ENCODE results near the gene KCNC1.

The KCNC1 gene

DNA sequence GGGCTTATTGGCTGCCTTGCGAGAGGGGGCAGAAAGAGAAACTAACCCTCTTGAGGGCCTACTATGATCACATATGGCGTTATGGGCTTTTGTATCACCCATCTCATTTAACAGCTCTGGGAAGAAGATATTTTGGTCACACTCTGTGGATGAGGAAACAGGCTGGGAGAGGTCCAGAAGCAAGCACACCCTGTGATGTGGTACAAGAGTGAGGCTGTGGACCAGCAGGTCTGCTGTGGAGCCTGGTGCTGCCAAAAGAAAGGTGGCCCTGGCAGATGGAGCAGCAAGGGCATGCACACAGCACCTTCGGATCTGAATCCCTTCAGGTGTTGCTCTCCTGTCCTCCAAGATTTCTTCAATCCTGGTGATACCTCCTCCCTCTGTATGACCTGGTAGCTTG, 64.1 kb downstream of the KCNC1 start:
- H3K4me3 ChIP-seq (ENCODE audit: low read length) = no peak overlapping the region
- no peaks in the 10 kb centered on the region for H3K27me3 ChIP-seq (ENCODE audit: control insufficient read depth, insufficient read depth, low read length)
- no peaks in the 10 kb centered on the region for H3K36me3 ChIP-seq (ENCODE audit: control insufficient read depth, insufficient read depth, low read length)
- no peaks in the 10 kb centered on the region for H3K4me1 ChIP-seq (ENCODE audit: control insufficient read depth, insufficient read depth, low read length)
- H3K9ac ChIP-seq (ENCODE audit: low read length) = no peak overlapping the region
- no peaks in the 10 kb centered on the region for H3K9me3 ChIP-seq (ENCODE audit: control insufficient read depth, low read length)

DNA sequence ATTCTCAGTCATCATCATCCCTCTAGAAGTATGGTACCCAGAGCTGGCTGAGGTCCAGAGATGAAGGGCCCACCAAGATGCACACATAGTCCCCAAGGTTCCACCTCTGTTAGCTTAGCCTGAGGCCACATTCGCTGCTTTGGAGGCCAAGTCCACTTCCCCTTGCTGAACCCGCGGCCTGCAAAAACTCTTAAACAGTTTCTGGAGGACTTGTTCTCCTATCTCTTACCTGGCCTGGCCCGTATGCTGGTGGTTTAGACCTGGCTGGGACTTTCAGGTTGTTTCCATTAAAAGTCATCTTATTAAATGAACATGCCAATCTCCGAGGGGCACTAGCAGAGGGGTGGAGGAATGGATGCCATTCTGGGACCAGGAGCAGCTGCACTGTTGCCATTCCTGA, 64.6 kb downstream of the KCNC1 start:
- Histone ChIP-seq H3K27me3 (ENCODE audit: control insufficient read depth, insufficient read depth, low read length) (no peaks in the 10 kb centered on the region), H3K9ac (ENCODE audit: low read length) (no peak overlapping the region), H3K36me3 (ENCODE audit: control insufficient read depth, insufficient read depth, low read length) (no peaks in the 10 kb centered on the region), H3K4me3 (ENCODE audit: low read length) (no peak overlapping the region), H3K9me3 (ENCODE audit: control insufficient read depth, low read length) (no peaks in the 10 kb centered on the region), H3K4me1 (ENCODE audit: control insufficient read depth, insufficient read depth, low read length) (no peaks in the 10 kb centered on the region)

- no peaks in the 10 kb centered on the region for H3K36me3 ChIP-seq (ENCODE audit: control insufficient read depth, insufficient read depth, low read length)
- no peaks in the 10 kb centered on the region for H3K9me3 ChIP-seq (ENCODE audit: control insufficient read depth, low read length)
- H3K4me1 ChIP-seq (ENCODE audit: control insufficient read depth, insufficient read depth, low read length) = no peaks in the 10 kb centered on the region
- H3K9ac ChIP-seq (ENCODE audit: low read length) = no peak overlapping the region
- no peaks in the 10 kb centered on the region for H3K27me3 ChIP-seq (ENCODE audit: control insufficient read depth, insufficient read depth, low read length)
- no peak overlapping the region for H3K4me3 ChIP-seq (ENCODE audit: low read length)
Measured at GRCh38 chr11:17801166-17801565, 66.6 kb downstream of the KCNC1 start.

GRCh38 chr11:17802491-17802890, 67.9 kb downstream of the KCNC1 start:
- H3K9me3 ChIP-seq (ENCODE audit: control insufficient read depth, low read length) = no peaks in the 10 kb centered on the region
- no peaks in the 10 kb centered on the region for H3K36me3 ChIP-seq (ENCODE audit: control insufficient read depth, insufficient read depth, low read length)

GRCh38 chr11:17803754-17804334, 69.3 kb downstream of the KCNC1 start:
- no peaks in the 10 kb centered on the region for H3K36me3 ChIP-seq (ENCODE audit: control insufficient read depth, insufficient read depth, low read length)
- H3K4me3 ChIP-seq (ENCODE audit: low read length) = no peak overlapping the region
- H3K9me3 ChIP-seq (ENCODE audit: control insufficient read depth, low read length) = no peaks in the 10 kb centered on the region
- H3K27me3 ChIP-seq (ENCODE audit: control insufficient read depth, insufficient read depth, low read length) = no peaks in the 10 kb centered on the region
- H3K4me1 ChIP-seq (ENCODE audit: control insufficient read depth, insufficient read depth, low read length) = no peaks in the 10 kb centered on the region
- no peak overlapping the region for H3K9ac ChIP-seq (ENCODE audit: low read length)

More at GRCh38 chr11:17802491-17802890, 67.9 kb downstream of the KCNC1 start:
- Histone ChIP-seq H3K27me3 (ENCODE audit: control insufficient read depth, insufficient read depth, low read length) (no peaks in the 10 kb centered on the region), H3K4me1 (ENCODE audit: control insufficient read depth, insufficient read depth, low read length) (no peaks in the 10 kb centered on the region), H3K9ac (ENCODE audit: low read length) (no peak overlapping the region), H3K4me3 (ENCODE audit: low read length) (no peak overlapping the region)

DNA sequence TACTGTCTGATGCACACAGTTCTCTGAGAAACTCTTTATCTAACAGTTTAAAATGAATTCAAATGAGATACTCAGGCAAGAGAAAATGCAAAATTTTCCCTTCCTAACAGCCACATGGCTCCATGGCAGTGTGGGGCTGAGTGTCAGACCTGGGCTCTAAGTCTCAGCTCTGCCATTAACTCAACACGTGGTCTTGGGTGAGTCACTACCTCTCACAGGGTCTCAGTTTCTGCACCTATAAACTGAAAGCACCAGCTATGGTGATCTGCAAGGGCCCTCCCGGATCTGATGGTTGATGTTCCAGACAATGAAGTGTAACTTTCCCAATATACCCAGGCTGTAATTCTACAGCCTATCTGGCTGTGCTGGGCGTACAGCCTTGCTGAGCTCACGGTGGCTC, 70.5 kb downstream of the KCNC1 start:
- Histone ChIP-seq H3K4me1 (ENCODE audit: control insufficient read depth, insufficient read depth, low read length) (no peaks in the 10 kb centered on the region), H3K27me3 (ENCODE audit: control insufficient read depth, insufficient read depth, low read length) (no peaks in the 10 kb centered on the region), H3K9ac (ENCODE audit: low read length) (no peak overlapping the region), H3K36me3 (ENCODE audit: control insufficient read depth, insufficient read depth, low read length) (no peaks in the 10 kb centered on the region), H3K9me3 (ENCODE audit: control insufficient read depth, low read length) (no peaks in the 10 kb centered on the region), H3K4me3 (ENCODE audit: low read length) (no peak overlapping the region)

- Histone ChIP-seq H3K4me1 (ENCODE audit: control insufficient read depth, insufficient read depth, low read length) (no peaks in the 10 kb centered on the region), H3K4me3 (ENCODE audit: low read length) (no peak overlapping the region), H3K9me3 (ENCODE audit: control insufficient read depth, low read length) (no peaks in the 10 kb centered on the region), H3K36me3 (ENCODE audit: control insufficient read depth, insufficient read depth, low read length) (no peaks in the 10 kb centered on the region), H3K9ac (ENCODE audit: low read length) (no peak overlapping the region), H3K27me3 (ENCODE audit: control insufficient read depth, insufficient read depth, low read length) (no peaks in the 10 kb centered on the region)
Measured at GRCh38 chr11:17805873-17806272, 71.3 kb downstream of the KCNC1 start.

DNA sequence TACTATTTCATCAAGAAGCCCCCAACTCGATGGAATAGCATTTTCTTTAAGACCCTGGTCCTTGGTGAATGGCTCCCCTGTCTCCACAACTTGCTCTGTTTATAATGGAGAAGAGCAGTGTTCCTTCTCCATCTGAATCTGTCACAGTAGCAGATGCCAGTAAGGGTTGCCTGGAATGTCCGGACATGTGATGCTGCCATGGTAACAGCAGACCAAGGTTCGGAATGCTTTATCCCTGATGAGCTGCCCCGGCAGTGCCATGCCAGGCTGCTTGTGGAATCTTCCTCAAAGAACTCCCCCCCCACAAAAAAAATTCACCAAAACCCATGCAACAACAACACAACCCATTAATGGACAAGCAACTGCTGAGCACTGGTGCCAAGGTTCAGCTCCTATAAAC, 72.5 kb downstream of the KCNC1 start:
- H3K9me3 ChIP-seq (ENCODE audit: control insufficient read depth, low read length) = no peaks in the 10 kb centered on the region
- no peak overlapping the region for H3K4me3 ChIP-seq (ENCODE audit: low read length)
- no peaks in the 10 kb centered on the region for H3K36me3 ChIP-seq (ENCODE audit: control insufficient read depth, insufficient read depth, low read length)
- H3K27me3 ChIP-seq (ENCODE audit: control insufficient read depth, insufficient read depth, low read length) = no peaks in the 10 kb centered on the region
- no peaks in the 10 kb centered on the region for H3K4me1 ChIP-seq (ENCODE audit: control insufficient read depth, insufficient read depth, low read length)
- H3K9ac ChIP-seq (ENCODE audit: low read length) = no peak overlapping the region

DNA sequence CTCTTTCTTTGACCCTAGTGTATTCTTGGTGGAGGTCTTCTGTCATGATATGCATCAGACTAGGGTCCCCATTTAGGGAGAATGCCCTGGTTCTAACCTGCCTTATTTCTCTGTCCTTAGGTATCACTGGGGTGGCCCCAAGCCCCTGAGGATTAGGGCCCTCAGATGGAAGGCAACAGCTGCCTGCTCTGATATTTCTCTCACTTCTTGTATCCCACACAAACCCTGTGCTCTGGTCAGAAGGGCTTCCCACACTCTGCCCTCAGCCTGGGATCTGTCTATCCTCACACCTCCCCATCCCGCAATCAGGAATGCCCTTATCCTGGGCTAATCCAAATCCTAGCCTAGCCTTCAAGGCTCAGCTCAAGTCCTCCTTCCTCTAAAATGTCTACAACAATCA, 75.5 kb downstream of the KCNC1 start:
- Histone ChIP-seq H3K4me1 (ENCODE audit: control insufficient read depth, insufficient read depth, low read length) (no peaks in the 10 kb centered on the region), H3K9ac (ENCODE audit: low read length) (no peak overlapping the region), H3K36me3 (ENCODE audit: control insufficient read depth, insufficient read depth, low read length) (no peaks in the 10 kb centered on the region), H3K27me3 (ENCODE audit: control insufficient read depth, insufficient read depth, low read length) (no peaks in the 10 kb centered on the region), H3K9me3 (ENCODE audit: control insufficient read depth, low read length) (no peaks in the 10 kb centered on the region), H3K4me3 (ENCODE audit: low read length) (no peak overlapping the region)

DNA sequence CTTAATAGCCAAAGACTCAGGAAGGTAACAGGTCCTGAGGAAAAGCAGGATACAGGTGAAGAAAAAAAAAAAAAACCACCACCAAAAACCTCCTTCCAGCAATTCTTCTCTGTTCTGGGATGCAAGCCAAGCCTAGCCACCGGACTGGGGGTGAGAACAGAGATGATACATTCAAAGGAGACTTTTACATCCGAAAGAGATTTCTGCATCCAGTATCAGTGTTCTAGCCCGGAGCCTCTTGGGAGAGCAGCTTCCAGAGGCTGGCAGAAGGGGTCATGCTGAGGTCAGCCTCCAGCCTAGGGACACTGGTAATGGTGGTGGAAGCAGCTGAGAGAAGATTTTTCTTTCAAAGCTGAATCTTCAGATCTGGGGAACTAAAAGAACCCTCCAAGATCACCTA, 76.2 kb downstream of the KCNC1 start:
- Histone ChIP-seq H3K36me3 (ENCODE audit: control insufficient read depth, insufficient read depth, low read length) (no peaks in the 10 kb centered on the region), H3K27me3 (ENCODE audit: control insufficient read depth, insufficient read depth, low read length) (no peaks in the 10 kb centered on the region), H3K4me3 (ENCODE audit: low read length) (no peak overlapping the region), H3K9ac (ENCODE audit: low read length) (no peak overlapping the region), H3K9me3 (ENCODE audit: control insufficient read depth, low read length) (no peaks in the 10 kb centered on the region), H3K4me1 (ENCODE audit: control insufficient read depth, insufficient read depth, low read length) (no peaks in the 10 kb centered on the region)

DNA sequence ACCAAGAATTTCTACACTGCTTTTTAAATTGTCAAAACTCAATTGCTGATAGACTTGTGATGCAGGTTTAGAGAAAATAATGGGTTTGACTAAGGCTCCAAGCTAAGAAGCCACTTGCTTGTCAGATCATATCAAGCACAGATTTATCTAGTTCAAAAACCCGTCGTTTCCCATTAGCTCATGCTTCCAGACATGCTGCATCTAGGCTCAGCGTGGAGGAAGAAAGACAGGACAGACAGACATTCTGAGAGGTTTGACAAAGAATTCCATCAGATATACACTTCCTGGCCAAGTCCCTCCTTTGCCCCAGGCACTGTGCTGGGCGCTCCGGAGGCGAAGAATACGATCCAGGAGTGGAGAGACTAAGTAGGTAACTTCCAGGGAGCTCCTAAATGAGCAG, 76.8 kb downstream of the KCNC1 start:
- Histone ChIP-seq H3K9ac (ENCODE audit: low read length) (no peak overlapping the region), H3K9me3 (ENCODE audit: control insufficient read depth, low read length) (no peaks in the 10 kb centered on the region), H3K4me3 (ENCODE audit: low read length) (no peak overlapping the region), H3K36me3 (ENCODE audit: control insufficient read depth, insufficient read depth, low read length) (no peaks in the 10 kb centered on the region), H3K27me3 (ENCODE audit: control insufficient read depth, insufficient read depth, low read length) (no peaks in the 10 kb centered on the region), H3K4me1 (ENCODE audit: control insufficient read depth, insufficient read depth, low read length) (no peaks in the 10 kb centered on the region)

DNA sequence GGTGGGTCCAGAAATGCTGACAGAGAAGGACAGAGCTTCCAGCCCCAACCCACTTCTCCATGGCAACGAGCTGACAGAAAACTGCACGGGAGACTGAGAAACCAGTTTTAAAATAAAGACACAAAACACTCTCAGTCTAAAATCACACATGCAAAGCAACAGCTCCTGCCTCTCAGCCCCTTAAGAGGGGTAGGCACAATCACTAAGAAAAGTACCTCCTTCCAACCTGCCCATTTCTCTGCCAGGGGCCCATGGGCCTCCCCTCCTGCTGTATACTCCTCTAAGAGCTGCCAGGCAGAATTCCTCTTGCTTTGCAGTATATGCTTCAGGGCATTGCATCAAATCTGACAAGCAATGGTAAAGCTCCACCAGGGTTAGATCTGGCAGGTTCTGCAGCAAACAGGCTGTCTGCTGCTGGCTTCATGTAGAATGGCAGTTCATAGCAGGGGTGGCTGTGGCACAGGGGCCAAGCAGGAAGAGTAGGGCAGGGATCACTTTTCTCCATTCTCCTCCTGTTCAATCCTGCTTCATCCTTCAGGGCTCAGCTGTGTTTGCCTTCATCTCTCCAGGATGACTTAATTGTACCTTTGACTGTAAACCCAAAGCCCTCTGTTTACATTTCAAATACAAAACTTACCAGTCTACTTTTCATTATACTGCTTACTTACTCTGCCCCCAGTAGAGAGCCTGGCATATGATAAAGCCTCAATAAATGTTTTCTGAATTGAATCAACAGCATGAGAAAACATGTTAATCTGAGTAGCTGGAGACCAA, 77.7 kb downstream of the KCNC1 start:
- Histone ChIP-seq H3K27me3 (ENCODE audit: control insufficient read depth, insufficient read depth, low read length) (no peaks in the 10 kb centered on the region), H3K4me3 (ENCODE audit: low read length) (no peak overlapping the region), H3K9me3 (ENCODE audit: control insufficient read depth, low read length) (no peaks in the 10 kb centered on the region), H3K36me3 (ENCODE audit: control insufficient read depth, insufficient read depth, low read length) (no peaks in the 10 kb centered on the region), H3K4me1 (ENCODE audit: control insufficient read depth, insufficient read depth, low read length) (no peaks in the 10 kb centered on the region), H3K9ac (ENCODE audit: low read length) (no peak overlapping the region)

- no peaks in the 10 kb centered on the region for H3K9me3 ChIP-seq (ENCODE audit: control insufficient read depth, low read length)
- no peaks in the 10 kb centered on the region for H3K27me3 ChIP-seq (ENCODE audit: control insufficient read depth, insufficient read depth, low read length)
- no peak overlapping the region for H3K4me3 ChIP-seq (ENCODE audit: low read length)
- no peak overlapping the region for H3K9ac ChIP-seq (ENCODE audit: low read length)
- no peaks in the 10 kb centered on the region for H3K36me3 ChIP-seq (ENCODE audit: control insufficient read depth, insufficient read depth, low read length)
- no peaks in the 10 kb centered on the region for H3K4me1 ChIP-seq (ENCODE audit: control insufficient read depth, insufficient read depth, low read length)
Measured at GRCh38 chr11:17812865-17813187, 78.2 kb downstream of the KCNC1 start.

Measured in mucosa of stomach (tissue), 1 donor.